ENCODE measurements around the gene CDH23.

DNA sequence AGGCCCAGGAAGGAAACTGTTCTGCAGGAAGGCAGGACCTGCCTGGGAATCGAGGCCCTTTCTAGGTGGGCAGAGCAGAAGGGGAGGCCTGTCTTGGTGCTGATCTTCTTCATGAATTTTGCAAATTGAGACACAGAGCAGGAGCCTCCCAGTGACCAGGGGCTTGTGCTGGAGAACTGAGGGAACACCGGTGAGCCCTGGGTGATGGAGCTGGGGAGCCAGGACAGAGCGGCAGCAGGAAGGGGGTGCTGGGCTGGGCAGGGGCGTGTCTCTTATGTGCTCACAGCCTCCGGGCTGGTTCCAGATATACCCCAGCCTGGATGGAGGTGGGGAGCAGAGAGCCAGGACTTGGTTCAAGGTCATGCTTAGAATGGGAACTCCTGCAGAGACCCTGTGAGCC is 182.9 kb downstream of the CDH23 start:
- TF ChIP-seq ZNF274 (IDR thresholded peaks at IDR 0.05; ENCODE audit: low read depth, low read length), result no peak
- TF ChIP-seq YY1 (IDR thresholded peaks at IDR 0.05; ENCODE audit: insufficient read depth, insufficient read length), result no peak

Data from NT2/D1 (cell line).